MM.1S (cell line): ENCODE data around the gene PNPLA5.

ENCODE experiments used
- CTCF ChIP-seq: fragments of 300-600 bp; sonication (generic); IDR thresholded peaks from 2 replicates; pipeline ENCODE4 v1.5.1; 2016; ENCODE audit warnings: antibody characterized with exemption, low read length, mixed read lengths
- EZH2 ChIP-seq: fragments of 300-600 bp; sonication (generic); optimal IDR thresholded peaks from 2 replicates; pipeline ENCODE3; 2017; ENCODE audit warnings: low read depth, mild to moderate bottlenecking, antibody characterized with exemption, low read length, mixed read lengths

DNA sequence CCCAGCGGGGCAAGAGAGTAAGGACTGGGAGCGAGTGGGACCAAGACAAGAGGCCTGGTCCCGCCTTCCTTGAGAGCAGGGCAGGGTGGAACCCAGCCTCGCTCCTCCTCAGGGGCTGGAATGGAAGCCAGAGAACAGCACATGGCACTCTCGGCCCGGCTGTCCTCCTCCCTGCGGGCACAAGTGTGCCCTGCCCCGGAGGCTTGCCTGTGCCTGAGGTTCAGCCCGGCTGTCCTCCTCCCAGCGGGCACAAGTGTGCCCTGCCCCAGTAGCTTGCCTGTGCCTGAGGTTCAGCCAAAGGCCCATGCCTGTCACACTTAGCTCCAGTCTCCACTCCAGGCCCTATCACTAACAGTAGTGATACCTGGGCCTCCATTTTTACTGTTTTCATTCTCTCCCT is 53.7 kb downstream of the PNPLA5 start:
- TF ChIP-seq CTCF (no peak), EZH2 (no peak)
